ENCODE data around the gene ICA1.

ICA1 gene

DNA sequence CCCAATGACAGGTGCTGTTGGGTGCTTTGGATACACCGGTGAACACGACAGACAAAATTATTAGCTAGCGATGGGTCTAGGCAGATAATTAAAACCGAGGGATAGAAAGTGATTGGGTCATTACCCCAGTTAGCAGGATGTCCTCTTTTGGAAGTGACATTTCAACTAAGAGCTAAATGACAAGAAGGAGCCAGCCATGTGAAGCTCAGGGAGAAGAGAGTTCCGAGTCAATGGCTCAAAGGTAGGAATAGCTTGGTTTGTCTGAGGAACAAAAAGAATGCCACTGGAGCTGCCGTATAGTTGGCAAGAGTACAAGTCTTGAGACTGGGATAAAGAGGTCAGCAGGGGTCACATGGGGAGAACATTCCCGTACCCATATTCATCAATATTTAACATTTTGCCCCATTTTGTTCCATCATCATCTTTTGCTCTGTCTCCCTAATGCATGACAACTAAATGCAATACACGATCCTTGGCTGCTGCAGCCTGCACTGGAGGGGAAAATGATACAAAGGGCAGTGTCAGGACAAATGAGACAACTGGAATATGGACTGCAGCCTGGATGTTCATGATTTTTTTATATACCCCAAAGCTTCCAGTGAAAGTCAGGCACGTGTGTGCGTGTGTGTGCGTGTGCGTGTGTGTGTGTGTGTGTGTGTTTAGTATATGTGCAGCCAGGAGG lies 115.7 kb downstream of the ICA1 start:
- Histone ChIP-seq H3K4me3 (ENCODE audit: low read length) (no peak overlapping the region), H3K4me1 (ENCODE audit: control insufficient read depth, insufficient read depth, low read length) (peaks cover 3% of the 10 kb centered on the region), H3K27me3 (ENCODE audit: control insufficient read depth, insufficient read depth, low read length) (no peaks in the 10 kb centered on the region), H3K36me3 (ENCODE audit: control insufficient read depth, insufficient read depth, low read length) (no peaks in the 10 kb centered on the region), H3K27ac (ENCODE audit: low read length) (no peak overlapping the region), H3K9me3 (ENCODE audit: control insufficient read depth, insufficient read depth, low read length) (no peaks in the 10 kb centered on the region)
- no CpG with 5 or more reads among the region's 12 CpGs for WGBS (ENCODE audit: insufficient coverage, insufficient read length)
- DNase-seq (ENCODE audit: low read depth, low spot score) = no peak

DNA sequence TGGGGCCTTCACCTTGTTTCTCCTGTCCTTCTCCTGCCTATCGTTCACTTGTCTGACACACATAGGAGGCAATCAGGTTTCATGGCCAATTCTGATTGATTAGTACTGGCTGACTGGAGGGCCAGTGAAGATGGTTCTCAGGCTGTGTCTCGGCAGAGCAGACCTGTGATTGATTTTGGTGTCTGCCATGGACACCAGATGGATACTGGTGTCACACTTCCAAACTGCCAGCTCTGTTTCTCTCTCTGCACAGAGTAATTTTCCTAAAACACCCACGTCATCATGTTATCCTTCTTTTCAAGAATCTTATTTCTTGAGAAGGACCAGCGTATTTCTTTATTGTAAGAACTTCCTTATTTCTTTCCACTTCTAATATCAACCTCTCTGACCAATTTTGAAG lies 117.1 kb downstream of the ICA1 start:
- Histone ChIP-seq H3K27me3 (ENCODE audit: control insufficient read depth, insufficient read depth, low read length) (no peaks in the 10 kb centered on the region), H3K9me3 (ENCODE audit: control insufficient read depth, insufficient read depth, low read length) (no peaks in the 10 kb centered on the region), H3K36me3 (ENCODE audit: control insufficient read depth, insufficient read depth, low read length) (no peaks in the 10 kb centered on the region), H3K4me1 (ENCODE audit: control insufficient read depth, insufficient read depth, low read length) (peaks cover 3% of the 10 kb centered on the region), H3K4me3 (ENCODE audit: low read length) (no peak overlapping the region), H3K27ac (ENCODE audit: low read length) (no peak overlapping the region)
- no peak for DNase-seq (ENCODE audit: low read depth, low spot score)
- no CpG with 5 or more reads among the region's 4 CpGs for WGBS (ENCODE audit: insufficient coverage, insufficient read length)

DNA sequence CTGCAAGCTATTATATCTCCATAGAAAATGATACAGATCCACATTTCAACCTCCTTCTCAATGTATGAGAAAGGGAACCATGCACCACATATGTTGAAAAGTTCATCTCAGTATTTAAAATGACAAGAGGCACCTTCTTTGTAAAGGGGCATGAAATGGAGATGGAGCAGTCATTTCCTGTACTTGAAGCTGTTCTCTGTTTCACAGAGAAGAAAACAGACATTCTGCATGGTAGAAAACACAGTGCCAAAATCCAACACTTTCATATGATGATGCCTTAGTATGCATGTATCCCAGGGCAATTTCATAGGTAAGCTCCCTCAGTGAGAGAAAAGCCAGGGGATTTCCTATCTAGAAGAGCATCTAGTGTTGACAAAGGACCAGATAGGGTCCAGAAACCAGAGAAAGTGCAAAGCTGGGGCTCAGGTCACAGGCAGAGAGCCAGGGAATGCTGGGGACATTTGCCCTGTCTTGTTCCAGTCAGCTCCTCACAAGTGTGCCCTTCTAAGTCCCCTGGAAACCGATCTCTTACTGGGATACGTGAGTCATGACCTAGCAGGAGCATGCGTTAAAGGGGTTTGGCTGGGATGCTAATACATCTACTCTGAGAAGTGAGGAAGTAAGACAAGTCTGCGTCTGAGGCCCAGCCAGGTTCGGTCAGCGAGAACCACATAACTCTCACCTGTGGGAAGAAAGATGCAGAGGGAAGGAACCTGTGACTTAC lies 118.7 kb downstream of the ICA1 start:
- Histone ChIP-seq H3K9me3 (ENCODE audit: control insufficient read depth, insufficient read depth, low read length) (no peaks in the 10 kb centered on the region), H3K4me1 (ENCODE audit: control insufficient read depth, insufficient read depth, low read length) (peaks cover 3% of the 10 kb centered on the region), H3K27me3 (ENCODE audit: control insufficient read depth, insufficient read depth, low read length) (no peaks in the 10 kb centered on the region), H3K4me3 (ENCODE audit: low read length) (no peak overlapping the region), H3K27ac (ENCODE audit: low read length) (no peak overlapping the region), H3K36me3 (ENCODE audit: control insufficient read depth, insufficient read depth, low read length) (no peaks in the 10 kb centered on the region)
- DNase-seq (ENCODE audit: low read depth, low spot score) = no peak
- no CpG with 5 or more reads among the region's 6 CpGs for WGBS (ENCODE audit: insufficient coverage, insufficient read length)

DNA sequence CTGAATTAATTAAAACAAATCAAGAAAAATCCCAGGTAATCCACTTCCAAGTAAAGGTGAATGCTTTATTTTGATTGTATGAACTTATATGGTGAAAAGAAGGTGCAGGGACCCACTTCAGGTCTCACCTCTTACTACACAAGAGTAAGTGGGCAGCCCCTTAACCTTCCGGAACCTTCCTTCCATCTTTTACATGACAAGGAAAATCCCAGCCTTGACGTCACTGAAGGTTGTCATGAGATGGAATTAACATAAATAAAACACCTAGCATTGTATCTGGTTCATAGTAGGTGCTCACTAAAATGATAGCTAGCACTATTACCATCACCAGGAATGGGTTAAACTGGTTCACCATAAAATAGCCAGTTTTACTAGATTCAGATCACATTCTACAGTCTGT lies 119.5 kb downstream of the ICA1 start:
- H3K4me1 ChIP-seq (ENCODE audit: control insufficient read depth, insufficient read depth, low read length) = peaks cover 3% of the 10 kb centered on the region
- H3K4me3 ChIP-seq (ENCODE audit: low read length) = no peak overlapping the region
- no CpG with 5 or more reads among the region's 2 CpGs for WGBS (ENCODE audit: insufficient coverage, insufficient read length)
- no peaks in the 10 kb centered on the region for H3K9me3 ChIP-seq (ENCODE audit: control insufficient read depth, insufficient read depth, low read length)
- no peak for DNase-seq (ENCODE audit: low read depth, low spot score)
- no peaks in the 10 kb centered on the region for H3K36me3 ChIP-seq (ENCODE audit: control insufficient read depth, insufficient read depth, low read length)
- H3K27me3 ChIP-seq (ENCODE audit: control insufficient read depth, insufficient read depth, low read length) = no peaks in the 10 kb centered on the region
- H3K27ac ChIP-seq (ENCODE audit: low read length) = no peak overlapping the region

DNA sequence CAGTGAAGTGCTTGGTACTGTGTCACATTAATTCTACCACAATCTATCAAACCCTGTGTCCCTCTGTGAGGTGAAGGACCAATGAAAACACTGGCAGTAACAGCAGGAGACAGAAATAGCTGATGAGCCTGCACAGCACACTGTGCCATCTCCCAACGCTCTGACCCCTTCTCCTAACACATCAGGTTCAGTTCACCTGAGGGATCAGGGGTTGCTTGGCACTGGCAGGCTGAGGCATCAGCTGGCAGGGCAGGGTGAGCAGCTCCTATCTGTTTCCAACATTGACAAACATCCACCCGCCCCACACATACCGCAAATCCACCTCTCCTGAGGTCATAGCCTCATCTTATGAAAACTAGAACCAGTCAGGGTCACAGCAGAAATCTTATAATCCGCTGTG lies 120.9 kb downstream of the ICA1 start:
- Histone ChIP-seq H3K27ac (ENCODE audit: low read length) (no peak overlapping the region), H3K27me3 (ENCODE audit: control insufficient read depth, insufficient read depth, low read length) (no peaks in the 10 kb centered on the region), H3K4me1 (ENCODE audit: control insufficient read depth, insufficient read depth, low read length) (peaks cover 1% of the 10 kb centered on the region; the same call in 1 of the 2 replicates), H3K9me3 (ENCODE audit: control insufficient read depth, insufficient read depth, low read length) (no peaks in the 10 kb centered on the region), H3K4me3 (ENCODE audit: low read length) (no peak overlapping the region), H3K36me3 (ENCODE audit: control insufficient read depth, insufficient read depth, low read length) (no peaks in the 10 kb centered on the region)
- no peak for DNase-seq (ENCODE audit: low read depth, low spot score)
- WGBS (ENCODE audit: insufficient coverage, insufficient read length) = no CpG with 5 or more reads among the region's 4 CpGs

DNA sequence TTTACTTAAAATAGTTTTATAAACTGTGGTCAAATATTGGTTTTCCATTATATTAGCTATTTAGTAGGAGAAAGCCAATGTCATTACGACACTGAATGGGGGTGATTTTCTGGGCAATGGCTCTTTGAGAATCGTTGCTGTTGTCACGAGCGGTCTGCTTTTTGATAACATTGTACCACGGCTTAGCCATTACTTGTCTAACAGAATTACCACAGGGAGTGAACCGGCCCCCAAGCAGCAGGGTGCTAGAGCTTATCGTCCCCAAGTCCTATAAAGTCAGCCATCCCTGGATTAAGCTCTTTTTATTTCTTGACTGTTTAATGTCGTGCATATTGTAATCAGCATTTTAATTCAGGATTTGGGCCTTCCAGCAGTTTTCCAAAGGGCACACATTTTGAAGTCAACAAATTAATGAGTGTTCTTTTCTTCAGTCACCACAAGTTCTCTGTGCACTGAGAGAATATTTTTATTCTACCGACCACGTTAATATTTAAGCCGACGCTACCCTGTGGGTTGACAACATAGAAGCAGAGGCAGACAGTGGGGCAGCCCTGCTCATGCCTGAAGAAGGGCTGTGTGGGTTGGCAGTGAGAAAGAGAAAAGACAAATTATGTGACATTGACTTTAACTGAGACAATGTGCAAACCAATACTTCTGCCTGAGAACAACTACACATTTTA lies 125.8 kb downstream of the ICA1 start:
- Histone ChIP-seq H3K27me3 (ENCODE audit: control insufficient read depth, insufficient read depth, low read length) (no peaks in the 10 kb centered on the region), H3K4me3 (ENCODE audit: low read length) (no peak overlapping the region), H3K36me3 (ENCODE audit: control insufficient read depth, insufficient read depth, low read length) (no peaks in the 10 kb centered on the region), H3K4me1 (ENCODE audit: control insufficient read depth, insufficient read depth, low read length) (no peaks in the 10 kb centered on the region), H3K9me3 (ENCODE audit: control insufficient read depth, insufficient read depth, low read length) (no peaks in the 10 kb centered on the region), H3K27ac (ENCODE audit: low read length) (no peak overlapping the region)
- DNase-seq (ENCODE audit: low read depth, low spot score) = no peak
- whole genome bisulfite sequencing (ENCODE audit: insufficient coverage, insufficient read length) = no CpG with 5 or more reads among the region's 12 CpGs

DNA sequence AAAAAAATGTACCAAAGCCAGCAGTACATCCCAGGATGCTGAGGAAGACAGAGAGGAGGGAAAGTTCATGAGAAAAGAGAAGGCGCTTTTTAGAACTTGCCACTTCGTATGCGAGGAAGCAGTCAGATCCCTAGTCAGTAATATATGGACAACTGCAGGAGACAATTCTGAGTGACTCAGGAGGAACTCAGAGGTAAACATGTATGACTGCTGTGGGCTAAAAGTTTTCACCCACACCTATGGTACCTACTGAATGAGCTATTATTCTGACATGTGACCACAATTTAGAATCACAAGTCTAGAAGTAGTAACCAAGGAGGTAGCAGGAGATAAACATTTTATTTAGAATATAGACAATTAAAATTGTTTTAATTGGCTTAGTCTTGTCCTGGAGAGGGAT lies 126.5 kb downstream of the ICA1 start:
- Histone ChIP-seq H3K27ac (ENCODE audit: low read length) (no peak overlapping the region), H3K27me3 (ENCODE audit: control insufficient read depth, insufficient read depth, low read length) (no peaks in the 10 kb centered on the region), H3K9me3 (ENCODE audit: control insufficient read depth, insufficient read depth, low read length) (no peaks in the 10 kb centered on the region), H3K4me1 (ENCODE audit: control insufficient read depth, insufficient read depth, low read length) (no peaks in the 10 kb centered on the region), H3K36me3 (ENCODE audit: control insufficient read depth, insufficient read depth, low read length) (no peaks in the 10 kb centered on the region), H3K4me3 (ENCODE audit: low read length) (no peak overlapping the region)
- no peak for DNase-seq (ENCODE audit: low read depth, low spot score)
- WGBS (ENCODE audit: insufficient coverage, insufficient read length) = no CpG with 5 or more reads among the region's 3 CpGs

DNA sequence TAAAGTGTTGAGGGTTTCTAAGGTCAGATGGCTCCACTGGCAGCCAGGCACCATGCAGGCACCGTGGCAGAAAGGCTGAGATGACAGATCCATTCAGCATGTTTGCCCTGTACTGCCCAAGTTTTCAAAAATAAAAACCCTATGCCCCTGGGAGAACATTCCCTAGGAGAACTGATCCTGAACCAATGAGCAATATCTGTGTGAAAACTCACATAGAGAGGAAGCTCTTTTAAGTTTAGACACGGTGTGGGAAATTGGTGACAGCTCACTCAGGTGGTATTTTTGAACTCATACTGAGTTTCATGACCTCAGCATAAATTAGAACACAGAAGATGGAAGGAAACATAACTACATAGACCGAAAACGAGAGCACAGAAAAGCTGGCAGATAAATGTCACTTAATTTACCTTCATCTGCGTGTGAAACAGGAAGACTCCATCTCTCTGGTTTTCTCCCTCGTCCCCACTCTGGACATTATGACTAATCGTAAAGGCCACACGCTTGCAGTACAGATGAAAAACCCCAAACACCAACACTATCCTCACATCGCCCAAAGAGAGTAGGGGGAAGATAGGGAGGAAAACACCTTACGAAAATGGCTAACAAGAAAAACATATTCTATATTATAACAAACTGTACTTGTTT lies 127.8 kb downstream of the ICA1 start:
- Histone ChIP-seq H3K4me3 (ENCODE audit: low read length) (no peak overlapping the region), H3K27me3 (ENCODE audit: control insufficient read depth, insufficient read depth, low read length) (no peaks in the 10 kb centered on the region), H3K4me1 (ENCODE audit: control insufficient read depth, insufficient read depth, low read length) (no peaks in the 10 kb centered on the region), H3K27ac (ENCODE audit: low read length) (no peak overlapping the region), H3K9me3 (ENCODE audit: control insufficient read depth, insufficient read depth, low read length) (no peaks in the 10 kb centered on the region), H3K36me3 (ENCODE audit: control insufficient read depth, insufficient read depth, low read length) (no peaks in the 10 kb centered on the region)
- no peak for DNase-seq (ENCODE audit: low read depth, low spot score)
- no CpG with 5 or more reads among the region's 10 CpGs for WGBS (ENCODE audit: insufficient coverage, insufficient read length)

- H3K27me3 ChIP-seq (ENCODE audit: control insufficient read depth, insufficient read depth, low read length) = no peaks in the 10 kb centered on the region
- H3K27ac ChIP-seq (ENCODE audit: low read length) = no peak overlapping the region
- H3K4me3 ChIP-seq (ENCODE audit: low read length) = no peak overlapping the region
- no peaks in the 10 kb centered on the region for H3K9me3 ChIP-seq (ENCODE audit: control insufficient read depth, insufficient read depth, low read length)
- no peak for DNase-seq (ENCODE audit: low read depth, low spot score)
- H3K36me3 ChIP-seq (ENCODE audit: control insufficient read depth, insufficient read depth, low read length) = no peaks in the 10 kb centered on the region
- no peaks in the 10 kb centered on the region for H3K4me1 ChIP-seq (ENCODE audit: control insufficient read depth, insufficient read depth, low read length)
- no CpG with 5 or more reads among the region's 2 CpGs for WGBS (ENCODE audit: insufficient coverage, insufficient read length)
Measured at GRCh38 chr7:8133188-8133848, 128.6 kb downstream of the ICA1 start.
